SK-N-DZ (cell line): Measurements from ENCODE around the gene MRPL49. TPM values are rescaled to one million over a fixed set of nuclear protein-coding genes. Genes with fewer than 3 reads are reported as not detected.

Experiments
- DNase-seq: peaks from one replicate; pipeline ENCODE4 v3.0.0-alpha.2; 2015; ENCODE audit warnings: low spot score
- polyA plus RNA-seq, 2 experiments: library from polyadenylated mRNA; depleted of rRNA; stranded (reverse); fragments of >200 nt; gene quantifications; 2 replicates each; pipeline ENCODE4 v1.2.3, GENCODE V29; 2014

MRPL49 gene
- 114 and 117 TPM in 2 replicates for polyA plus RNA-seq (2014; cell fraction: cytosol; rRNA removed)
- polyA plus RNA-seq (2014; cell fraction: nucleus; rRNA removed): 41.2 and 44.6 TPM in 2 replicates

- DNase-seq: peak; percentile 97
Observed at GRCh38 chr11:65121865-65122696, at the start of gene MRPL49, which contains the start of gene FAU. Gene MRPL49 (plus strand): TSS chr11:65122321. CDS start chr11:65122347, 26 bp downstream. Gene FAU (minus strand): TSS chr11:65122134. CDS start chr11:65121813, 321 bp downstream.

DNA sequence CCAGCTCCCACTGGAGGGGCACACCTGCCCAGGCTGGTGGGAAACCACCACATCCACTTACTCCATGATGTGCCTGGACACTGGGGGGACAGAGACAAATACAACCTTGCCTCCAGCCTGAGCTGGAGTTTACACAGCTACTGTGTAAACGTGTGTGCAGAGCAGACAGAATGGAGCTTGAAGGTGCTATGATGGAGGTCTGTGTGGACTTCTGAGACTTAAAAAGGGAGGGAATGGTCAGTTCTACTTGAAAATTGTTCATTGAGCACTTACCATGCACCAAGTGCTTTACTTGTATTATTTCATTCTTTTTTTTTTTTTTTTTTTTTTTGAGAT lies 49.5 kb upstream of the MRPL49 start:
- no peak for DNase-seq

DNA sequence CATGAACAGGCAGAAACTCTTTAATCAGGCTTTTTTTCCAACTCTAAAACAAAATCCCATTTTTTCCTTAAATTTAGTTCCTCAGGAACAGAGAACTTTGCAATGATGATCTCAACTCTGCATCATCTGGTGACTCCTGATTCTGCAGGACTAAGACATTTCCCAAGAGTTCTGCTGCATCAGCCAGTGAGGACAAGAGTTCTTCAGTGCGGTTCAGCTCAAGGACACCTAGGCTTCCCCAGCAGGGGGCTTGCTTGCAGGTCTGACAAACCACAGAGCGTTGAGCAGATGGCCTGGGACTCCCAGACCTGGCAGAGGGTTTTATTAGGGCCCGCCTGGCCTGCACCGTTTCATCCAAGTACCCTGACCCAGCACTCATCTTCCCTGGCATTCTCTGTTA lies 44.7 kb upstream of the MRPL49 start:
- peak; percentile 58 for DNase-seq

GRCh38 chr11:65078151-65078550 lies 44.0 kb upstream of the MRPL49 start:
- DNase-seq: peak; percentile 60

DNA sequence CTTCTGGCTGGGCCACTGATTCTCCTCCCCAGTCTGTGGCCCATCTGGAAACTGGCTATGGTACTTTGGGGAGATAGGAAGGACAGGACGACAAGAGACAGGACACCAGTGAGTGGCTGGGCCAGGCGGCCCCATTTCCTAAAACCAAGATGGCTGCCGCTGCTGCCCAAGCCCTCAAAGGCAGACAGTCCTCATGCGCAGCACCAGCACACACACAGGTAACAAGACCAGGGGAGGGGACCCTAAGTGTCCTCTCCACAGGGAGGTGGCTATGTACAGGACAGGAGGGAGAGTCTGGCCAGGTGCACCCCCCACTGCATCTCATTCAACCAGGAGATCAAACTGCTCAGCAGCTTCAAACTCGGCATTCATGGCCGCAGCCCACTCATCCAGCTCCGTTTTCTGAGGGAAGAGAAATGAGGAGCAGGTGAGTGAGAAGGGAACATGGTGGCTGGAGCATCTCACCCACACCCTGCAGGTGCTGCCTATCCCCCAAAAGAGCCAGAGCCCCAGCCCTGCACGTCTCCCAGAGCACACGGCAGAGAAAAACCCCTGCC lies 43.3 kb upstream of the MRPL49 start:
- DNase-seq: no peak

DNA sequence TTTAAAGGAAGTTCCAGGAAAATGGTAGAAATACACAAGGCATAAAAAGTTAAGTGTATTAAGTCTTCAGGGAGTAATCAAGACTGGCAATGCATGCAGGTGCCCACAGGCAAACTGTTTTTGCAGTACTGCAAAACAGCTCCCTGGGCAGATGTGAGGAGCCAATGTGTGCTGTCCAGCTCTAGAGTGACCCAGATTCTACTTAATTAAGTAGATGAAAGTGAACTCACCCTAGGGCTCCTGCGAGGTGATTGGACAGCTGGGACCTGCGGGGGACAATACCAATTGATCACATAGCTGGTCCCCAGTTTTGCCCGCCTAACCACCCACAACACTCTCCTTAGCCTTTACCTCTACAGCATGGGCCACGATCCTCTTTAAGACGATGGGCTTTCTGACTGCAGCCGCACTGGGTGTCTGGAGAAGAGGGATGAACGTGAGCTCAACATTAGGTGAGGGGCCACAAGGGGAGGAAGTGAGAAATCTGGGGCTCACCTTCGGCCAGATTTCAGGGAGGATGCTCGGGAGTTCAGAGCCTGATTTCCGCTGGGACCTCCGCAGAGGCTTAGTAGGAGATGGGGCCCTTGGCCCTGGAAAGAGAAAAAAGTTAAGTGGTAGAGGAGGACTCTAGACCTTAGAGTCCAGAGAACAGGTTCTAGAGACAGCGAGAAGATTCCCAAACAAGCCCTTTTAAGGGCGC lies 38.8 kb upstream of the MRPL49 start:
- no peak for DNase-seq

DNA sequence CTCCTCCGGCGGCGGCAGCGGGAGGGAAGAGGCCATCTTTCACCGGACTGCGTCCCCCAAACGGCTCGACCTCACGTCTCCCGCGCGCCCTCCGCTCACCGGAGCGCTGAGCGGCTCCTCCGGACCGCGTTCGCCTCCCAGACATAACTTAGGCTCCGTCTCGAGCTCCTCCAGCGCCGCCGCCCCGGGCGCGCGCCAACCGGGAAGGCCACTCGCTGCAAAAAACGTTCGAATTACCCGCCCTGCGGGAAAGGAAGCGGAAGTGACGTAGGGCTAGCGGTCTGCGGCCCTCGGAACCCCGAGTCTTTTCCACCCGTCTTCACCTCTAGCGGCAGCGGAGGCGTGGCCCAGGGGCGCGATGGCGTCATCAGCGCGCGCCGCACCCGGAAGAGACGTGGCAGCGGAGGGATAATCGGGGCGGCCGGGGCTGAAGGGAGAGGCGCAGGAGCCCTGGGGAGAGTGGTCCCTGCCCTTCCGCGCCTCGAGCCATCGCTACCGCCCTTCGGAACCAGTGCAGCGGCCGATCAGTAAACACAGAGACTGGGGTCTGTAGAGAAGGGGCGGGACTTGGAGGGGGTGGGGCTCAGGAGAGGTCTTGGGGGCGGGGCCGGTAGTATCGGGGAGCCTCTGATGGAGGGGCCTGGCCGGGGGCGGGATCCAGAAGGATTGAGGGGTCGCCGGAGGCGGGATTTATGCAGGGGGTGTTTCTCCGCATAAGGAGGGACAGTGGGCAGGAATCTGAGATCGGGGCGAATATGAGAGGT lies 38.1 kb upstream of the MRPL49 start, which contains the start of the genes CDCA5 and ZFPL1:
Gene CDCA5, minus strand, starts transcription at position 207 of the 764 bp plus-strand sequence. Its CDS starts 62 bp downstream, at position 145.
Gene ZFPL1, plus strand, starts transcription at position 389 of the 764 bp plus-strand sequence. CDS start 477 bp downstream, outside the sequence.
- peak; percentile 95 for DNase-seq

- no peak for DNase-seq
Observed at GRCh38 chr11:65084598-65085375, 37.3 kb upstream of the MRPL49 start.

GRCh38 chr11:65085446-65085845 lies 36.7 kb upstream of the MRPL49 start:
- no peak for DNase-seq

DNA sequence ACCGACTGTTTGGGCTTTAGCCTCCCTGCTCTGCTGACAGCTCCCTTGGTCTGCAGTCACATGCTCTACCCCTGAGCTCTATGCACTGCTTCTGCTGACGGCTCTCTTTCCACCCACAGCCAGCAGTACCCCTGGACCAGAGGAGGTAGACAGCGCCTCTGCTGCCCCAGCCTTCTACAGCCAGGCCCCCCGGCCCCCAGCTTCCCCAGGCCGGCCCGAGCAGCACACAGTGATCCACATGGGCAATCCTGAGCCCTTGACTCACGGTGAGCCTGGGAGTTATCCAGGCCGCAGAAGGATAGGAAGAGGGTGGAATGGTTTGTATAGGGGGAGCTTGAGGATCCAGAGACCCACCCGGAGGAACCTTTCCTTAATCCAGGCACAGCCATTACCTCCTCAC lies 35.3 kb upstream of the MRPL49 start:
- no peak for DNase-seq

GRCh38 chr11:65087216-65087615 lies 34.9 kb upstream of the MRPL49 start:
- no peak for DNase-seq

DNA sequence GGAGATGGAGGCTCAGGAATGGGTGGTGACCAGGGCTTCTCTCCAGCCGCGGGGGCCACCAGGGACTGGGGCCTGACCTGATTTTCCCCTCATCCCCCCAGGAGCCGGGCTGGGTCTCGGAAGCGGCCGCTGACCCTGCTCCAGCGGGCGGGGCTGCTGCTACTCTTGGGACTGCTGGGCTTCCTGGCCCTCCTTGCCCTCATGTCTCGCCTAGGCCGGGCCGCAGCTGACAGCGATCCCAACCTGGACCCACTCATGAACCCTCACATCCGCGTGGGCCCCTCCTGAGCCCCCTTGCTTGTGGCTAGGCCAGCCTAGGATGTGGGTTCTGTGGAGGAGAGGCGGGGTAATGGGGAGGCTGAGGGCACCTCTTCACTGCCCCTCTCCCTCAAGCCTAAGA lies 34.3 kb upstream of the MRPL49 start:
- DNase-seq: no peak

- no peak for DNase-seq
Observed at GRCh38 chr11:65089621-65090020, 32.5 kb upstream of the MRPL49 start.

- no peak for DNase-seq
Observed at GRCh38 chr11:65090628-65091027, 31.5 kb upstream of the MRPL49 start.

GRCh38 chr11:65095427-65095826 lies 26.7 kb upstream of the MRPL49 start:
- DNase-seq: no peak

DNA sequence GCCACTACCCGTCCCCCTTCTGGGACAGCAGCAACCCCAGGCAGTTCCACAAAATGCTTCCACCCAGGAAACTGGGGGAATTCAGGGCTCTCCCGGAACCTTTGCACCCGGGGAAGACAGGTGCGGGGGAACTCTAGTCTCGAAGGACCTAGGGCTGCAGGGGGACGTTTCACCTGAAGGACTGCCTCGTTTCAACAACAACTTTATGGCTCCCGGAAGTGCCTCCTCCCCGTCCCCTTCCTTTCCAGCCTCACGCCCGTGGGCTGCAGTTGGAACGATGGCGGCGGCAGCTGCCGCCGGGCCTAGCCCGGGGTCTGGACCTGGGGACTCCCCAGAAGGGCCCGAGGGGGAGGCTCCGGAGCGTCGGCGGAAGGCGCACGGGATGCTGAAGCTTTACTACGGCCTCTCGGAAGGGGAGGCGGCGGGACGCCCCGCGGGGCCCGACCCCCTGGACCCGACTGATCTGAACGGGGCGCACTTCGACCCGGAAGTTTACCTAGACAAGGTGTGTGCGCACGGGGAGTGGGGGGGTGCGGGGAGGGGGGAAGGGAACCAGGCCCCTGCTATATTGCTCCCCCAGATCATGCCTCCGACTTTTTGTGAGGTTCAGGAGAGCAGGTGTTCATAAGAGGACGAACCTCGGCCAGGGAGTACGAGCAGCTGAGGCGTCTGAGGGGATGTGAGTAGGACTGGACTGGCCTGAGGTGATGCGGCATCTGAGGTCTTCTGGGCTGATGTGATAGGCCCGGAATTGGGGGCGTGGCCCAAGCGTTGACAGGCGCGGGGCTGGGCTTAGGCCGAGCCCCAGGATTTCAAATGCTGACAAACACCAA lies 25.9 kb upstream of the MRPL49 start, which contains the start of gene VPS51:
Gene VPS51, plus strand, starts transcription at position 241 of the 833 bp plus-strand sequence. Its CDS starts 37 bp downstream, at position 278.
- peak; percentile 93 for DNase-seq

DNA sequence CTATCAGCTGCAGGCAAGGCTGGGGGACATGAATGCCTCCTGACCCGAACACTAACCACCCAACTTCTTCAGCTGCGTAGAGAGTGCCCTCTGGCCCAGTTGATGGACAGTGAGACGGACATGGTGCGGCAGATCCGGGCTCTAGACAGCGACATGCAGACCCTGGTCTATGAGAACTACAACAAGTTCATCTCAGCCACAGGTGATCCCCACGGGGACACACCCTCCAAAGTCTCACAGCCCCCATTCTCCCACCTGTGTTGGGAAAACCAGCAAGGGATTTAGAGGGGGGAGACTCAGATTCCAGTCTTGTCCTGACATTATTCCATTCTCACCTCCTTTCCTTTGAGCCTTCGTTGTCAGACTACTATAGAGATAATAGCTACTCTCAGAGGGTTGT lies 25.2 kb upstream of the MRPL49 start:
- no peak for DNase-seq

- DNase-seq: no peak
Observed at GRCh38 chr11:65100674-65101350, 21.3 kb upstream of the MRPL49 start.
